HG03039 (cell line): ENCODE measurements around the gene DYRK3.
A peak's percentile ranks its signal among the peaks of the same experiment; 100 is the strongest.
"Not testable (repeated sequence)": the region's sequence is repeated elsewhere in the genome, so short reads cannot be mapped to it uniquely, and the experiment has no call there.

Experiments used
- ATAC-seq: cut with Tn5 transposase; IDR thresholded peaks from one replicate; pipeline ENCODE4 v1.9.1; 2021; ENCODE audit warnings: mild to moderate bottlenecking, moderate library complexity; ENCODE audit not compliant: unreplicated experiment

The DYRK3 gene

DNA sequence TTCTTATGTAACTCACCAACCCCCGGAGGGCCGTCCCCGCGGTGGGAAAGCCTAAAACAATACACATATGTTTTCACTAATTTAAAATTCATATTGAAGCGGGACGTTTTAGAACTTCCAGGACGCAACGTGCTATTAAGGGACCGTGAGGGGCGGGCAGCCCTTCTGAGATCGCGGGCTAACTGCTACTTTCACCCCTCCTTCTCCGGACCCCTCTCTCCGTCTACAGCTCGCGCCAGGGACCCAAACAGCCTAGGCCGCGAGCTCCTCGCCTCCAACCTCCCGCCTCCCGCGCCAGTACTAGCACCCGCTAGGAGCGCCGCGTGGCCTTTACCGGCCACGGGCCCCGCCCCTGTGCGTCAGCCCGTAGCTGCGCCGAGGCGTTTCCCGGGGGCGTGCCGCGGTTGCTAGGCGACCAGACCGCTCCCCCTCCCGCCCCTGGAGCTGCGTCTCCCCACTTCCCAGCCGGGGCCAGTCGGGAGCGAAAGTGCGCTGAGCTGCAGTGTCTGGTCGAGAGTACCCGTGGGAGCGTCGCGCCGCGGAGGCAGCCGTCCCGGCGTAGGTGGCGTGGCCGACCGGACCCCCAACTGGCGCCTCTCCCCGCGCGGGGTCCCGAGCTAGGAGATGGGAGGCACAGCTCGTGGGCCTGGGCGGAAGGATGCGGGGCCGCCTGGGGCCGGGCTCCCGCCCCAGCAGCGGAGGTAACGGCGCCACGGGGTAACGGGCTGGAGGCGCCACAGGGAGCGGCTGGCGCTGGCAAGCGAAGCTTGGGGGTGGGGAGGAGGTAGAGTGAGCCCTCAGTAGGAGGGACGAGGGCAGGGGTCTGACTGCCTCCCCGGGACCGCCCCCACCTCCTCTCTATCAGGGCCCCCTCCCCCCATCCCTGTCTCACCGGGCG, at the start of gene DYRK3:
DYRK3 (plus strand) TSS at position 457 of the 898 bp plus-strand sequence; CDS start at position 625, 168 bp downstream.
- peak; percentile 91 for ATAC-seq

DNA sequence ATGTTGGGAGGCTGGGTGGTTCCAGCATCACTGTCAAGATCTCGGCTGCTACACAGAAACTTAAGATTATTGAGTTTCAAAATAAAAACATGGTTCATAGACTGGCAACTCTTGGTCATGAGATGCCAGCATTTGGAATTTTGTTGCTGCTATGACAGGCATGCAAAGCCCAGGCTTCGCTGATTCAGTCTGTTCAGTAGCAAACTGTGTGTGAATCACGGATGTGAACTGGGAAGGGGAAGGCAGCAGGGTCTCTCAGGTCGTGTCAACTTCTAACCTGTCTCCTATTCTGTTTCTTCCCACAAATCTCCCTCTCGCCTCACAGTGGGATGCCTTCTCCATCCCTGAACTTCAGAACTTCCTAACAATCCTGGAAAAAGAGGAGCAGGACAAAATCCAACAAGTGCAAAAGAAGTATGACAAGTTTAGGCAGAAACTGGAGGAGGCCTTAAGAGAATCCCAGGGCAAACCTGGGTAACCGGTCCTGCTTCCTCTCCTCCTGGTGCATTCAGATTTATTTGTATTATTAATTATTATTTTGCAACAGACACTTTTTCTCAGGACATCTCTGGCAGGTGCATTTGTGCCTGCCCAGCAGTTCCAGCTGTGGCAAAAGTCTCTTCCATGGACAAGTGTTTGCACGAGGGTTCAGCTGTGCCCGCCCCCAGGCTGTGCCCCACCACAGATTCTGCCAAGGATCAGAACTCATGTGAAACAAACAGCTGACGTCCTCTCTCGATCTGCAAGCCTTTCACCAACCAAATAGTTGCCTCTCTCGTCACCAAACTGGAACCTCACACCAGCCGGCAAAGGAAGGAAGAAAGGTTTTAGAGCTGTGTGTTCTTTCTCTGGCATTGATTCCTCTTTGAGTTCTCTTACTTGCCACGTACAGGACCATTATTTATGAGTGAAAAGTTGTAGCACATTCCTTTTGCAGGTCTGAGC, 48.6 kb upstream of the DYRK3 start:
- no peak for ATAC-seq

DNA sequence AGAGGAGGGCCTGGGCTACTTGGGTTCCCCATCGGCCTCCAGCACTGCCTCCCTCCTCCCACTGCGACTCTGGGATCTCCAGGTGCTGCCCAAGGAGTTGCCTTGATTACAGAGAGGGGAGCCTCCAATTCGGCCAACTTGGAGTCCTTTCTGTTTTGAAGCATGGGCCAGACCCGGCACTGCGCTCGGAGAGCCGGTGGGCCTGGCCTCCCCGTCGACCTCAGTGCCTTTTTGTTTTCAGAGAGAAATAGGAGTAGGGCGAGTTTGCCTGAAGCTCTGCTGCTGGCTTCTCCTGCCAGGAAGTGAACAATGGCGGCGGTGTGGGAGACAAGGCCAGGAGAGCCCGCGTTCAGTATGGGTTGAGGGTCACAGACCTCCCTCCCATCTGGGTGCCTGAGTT, 47.4 kb upstream of the DYRK3 start:
- ATAC-seq, result no peak

DNA sequence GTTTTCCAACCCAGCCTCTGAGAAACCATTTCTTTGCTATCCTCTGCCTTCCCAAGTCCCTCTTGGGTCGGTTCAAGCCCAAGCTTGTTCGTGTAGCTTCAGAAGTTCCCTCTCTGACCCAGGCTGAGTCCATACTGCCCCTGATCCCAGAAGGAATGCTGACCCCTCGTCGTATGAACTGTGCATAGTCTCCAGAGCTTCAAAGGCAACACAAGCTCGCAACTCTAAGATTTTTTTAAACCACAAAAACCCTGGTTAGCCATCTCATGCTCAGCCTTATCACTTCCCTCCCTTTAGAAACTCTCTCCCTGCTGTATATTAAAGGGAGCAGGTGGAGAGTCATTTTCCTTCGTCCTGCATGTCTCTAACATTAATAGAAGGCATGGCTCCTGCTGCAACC, 46.8 kb upstream of the DYRK3 start:
- no peak for ATAC-seq

DNA sequence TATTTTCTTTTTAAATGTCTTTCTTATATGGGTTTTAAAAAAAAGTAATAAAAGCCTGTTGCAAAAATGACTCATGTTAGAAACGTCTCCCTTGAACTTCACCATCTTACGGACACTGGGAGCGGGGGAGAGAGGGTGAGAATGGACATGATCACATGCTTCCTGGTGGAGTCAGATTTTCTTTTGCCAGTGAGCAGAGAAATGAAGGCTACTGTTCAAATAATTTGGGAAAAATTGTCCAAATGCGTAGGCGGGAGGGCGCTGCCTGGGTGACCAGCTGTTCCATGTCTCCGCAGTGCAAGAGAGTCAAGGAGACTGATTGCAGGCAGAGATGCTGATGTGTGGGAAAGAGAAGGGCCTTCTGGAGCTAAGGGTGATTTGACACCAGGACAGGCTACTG, 46.1 kb upstream of the DYRK3 start:
- no peak for ATAC-seq

DNA sequence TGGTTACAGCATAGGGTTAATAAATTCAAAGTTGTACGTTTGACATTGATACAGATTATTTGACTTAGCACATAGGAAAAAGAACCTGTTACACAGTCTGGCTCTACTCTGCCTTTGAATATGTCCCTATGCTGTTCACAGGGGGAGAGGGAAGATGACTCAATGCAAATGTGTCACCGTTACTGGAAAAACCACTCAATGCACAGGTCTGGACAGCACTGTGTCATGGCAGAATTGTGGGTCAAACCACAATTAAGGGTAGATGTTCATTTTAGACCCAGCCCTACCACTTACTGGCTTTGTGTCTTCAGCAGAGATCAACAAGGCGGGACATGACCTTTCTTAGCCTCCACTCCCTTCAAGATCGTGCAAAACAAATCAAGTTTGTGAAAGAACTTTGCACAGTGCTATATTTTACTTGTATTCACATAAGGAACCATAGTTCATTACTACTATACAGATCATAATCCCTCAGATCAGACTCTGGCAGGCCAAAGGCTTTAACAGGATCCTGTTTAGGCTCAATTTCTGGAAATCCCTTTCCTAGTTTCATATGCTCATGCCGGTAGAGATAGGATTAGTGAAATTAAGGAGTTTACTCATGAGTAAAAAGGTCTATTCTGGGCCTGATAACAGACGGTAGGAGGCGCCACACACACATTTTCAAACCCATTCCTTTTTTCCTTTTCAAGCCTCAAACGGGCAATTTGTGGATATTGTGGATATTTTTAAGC, 45.1 kb upstream of the DYRK3 start:
- ATAC-seq, result peak; percentile 73

DNA sequence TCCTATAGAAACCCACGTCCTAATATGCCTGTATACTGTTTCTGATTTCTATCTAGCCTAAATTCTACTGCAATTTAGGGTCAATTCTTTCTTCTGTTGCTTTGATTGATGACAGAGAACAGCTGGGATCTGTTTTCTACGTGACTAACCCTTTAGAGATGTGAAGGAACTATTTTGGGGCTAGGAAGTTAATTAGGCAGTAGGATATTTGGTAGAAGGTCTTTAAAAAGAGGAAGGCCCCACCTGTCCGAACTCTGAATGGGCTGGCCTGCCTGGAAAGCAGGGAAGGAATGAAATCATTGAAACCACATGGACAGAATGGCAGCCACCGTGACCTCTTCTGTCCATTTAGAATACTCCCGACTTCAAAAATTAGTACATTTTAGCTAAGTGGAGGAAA, 44.1 kb upstream of the DYRK3 start:
- no peak for ATAC-seq

DNA sequence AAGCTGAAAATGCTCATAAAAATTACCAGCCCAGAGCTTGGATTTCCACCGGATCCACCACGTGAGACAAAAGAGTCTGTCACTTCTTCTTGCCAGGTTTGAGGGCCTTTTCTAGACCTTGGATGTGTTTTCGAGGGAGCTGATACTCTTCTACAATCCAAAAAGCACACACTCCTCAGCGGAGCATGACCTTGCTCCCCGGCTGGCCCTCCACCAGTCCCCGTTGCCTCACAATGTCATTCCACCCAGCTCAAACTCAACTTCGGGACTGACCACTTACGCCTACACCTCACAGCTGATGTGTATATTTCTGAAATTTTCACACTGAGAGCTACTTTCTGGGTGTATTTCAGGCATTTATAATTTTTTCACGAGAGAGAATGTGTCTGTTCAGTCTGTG, 43.6 kb upstream of the DYRK3 start:
- no peak for ATAC-seq

DNA sequence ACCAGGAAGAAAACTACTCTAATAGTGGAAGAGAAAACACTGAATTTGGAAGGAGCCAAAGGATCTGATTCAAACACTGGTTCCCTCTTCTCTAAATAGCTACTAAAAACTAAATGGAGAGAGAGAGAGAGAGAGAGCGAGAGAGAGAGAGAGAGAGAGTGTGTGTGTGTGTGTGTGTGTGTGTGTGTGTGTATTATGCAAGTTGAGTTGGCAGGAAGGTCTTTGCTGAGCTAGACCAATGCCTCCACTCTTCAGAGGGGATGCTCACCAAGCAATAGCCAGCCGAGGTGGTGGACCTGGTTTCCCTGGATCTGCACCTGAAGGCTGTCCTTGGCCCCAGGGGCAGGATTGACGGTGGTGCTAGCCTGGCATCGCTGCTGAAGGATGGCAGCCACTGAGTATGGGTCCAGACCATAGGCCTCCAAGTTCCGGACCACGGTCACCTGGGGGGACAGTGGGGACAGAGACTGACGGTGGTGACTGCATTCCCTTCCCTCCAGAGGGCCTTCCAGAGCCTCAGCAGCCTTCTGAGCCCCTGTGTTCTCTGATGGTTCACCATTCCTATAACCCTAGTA, 41.9 kb upstream of the DYRK3 start:
- ATAC-seq, result no peak

DNA sequence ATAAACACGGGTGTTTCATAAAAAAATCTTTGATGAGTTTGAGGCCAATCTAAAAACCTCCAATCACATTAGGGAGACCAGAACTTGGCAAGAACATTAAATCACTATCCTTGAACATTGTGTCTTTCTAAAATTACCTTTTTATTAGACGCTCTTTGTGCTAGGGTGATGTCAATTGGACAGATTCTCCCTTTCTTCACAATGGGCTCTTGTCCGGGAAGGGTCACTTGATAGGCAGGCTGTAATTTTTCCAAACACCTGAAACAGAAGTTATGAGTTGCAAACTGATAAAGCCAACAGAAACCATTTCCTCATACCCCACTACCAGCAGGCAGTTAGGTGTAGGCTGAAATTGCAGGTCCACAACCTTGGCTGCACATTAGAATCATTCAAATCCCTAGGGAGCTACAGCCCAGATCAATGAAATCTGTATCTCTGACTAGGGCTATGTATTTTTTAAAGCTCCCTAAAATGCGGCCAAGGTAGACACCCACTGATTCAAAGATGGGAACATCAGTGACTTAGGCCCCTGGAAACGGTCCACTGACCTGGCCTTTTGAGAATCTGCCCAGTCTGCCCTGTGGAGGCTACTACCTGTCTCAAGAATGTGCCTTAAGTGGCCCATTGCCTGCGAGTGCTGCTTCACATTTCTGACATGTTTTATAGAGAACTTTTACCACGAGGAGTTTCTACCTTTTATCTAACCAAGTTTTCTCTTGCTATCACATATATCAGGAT, 39.6 kb upstream of the DYRK3 start:
- ATAC-seq, result no peak

DNA sequence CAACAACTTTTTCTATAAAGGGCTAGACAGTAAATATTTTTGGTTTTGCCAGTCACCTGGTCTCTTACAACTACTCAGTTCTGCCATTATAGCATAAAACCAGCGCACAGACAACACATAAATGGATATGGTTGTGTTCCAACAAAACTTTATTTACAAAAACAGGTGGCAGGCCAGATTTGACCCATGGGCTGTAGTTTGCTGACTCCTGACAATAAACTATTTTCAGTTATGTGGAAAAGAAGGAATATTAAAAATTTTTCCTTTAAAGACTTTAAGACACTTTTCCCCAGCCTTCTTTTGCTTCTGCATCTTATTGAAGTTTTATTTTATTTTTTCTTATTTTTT, 39.0 kb upstream of the DYRK3 start:
- no peak for ATAC-seq

DNA sequence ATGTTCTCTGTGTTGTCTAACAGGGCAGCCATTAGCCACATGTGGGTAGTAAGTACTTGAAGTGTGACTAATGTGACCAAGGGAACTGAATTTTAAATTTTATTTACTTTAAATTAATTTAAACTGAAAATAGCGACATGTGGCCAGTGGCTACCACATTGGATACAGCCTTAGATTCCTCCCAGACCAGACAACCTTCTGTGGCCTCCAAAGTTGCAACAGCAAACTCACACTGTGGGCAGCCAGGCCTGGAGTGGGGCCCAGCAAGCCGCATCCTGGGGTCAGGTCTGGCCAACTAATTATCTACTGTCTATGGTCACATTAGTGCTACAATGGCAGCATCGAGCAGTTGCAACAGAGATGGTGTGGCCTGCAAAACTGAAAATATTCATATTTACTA, 34.8 kb upstream of the DYRK3 start:
- ATAC-seq, result no peak

DNA sequence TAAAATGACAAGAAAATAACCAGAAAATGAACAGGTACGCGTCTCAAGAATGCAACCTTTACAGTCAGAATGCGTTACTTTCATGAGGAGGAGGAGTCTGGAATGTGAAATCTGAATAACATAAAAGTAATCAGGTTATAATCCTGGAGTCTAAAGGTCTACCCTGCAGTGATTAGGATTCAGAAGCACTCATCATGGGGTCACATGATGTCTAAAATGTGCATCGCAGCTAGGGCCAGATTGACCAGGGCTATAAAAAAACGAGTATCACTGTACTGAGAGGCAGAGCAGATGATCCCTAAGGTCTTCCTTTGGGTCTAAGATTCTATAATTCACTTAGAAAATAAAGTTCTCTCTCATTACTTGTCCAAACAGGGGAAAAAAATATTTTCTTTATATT, 30.5 kb upstream of the DYRK3 start:
- no peak for ATAC-seq

DNA sequence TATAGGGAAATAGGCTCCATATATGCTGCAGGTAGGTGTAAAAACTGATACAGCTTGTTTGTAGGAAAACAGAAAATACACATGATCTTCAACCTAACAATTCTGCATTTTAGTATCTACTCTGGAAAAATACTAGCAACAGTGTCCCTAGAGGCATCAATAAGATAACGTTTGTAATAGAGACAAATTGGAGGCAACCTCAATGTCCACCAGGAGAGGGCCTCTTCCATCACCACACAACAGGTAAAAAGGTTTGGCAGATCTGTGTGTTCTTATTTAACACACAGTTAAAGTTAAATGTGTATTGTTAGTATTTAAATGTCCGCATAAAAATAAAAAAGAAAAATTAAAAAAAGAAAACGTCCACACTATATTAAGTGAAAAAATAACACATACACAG, 28.5 kb upstream of the DYRK3 start:
- ATAC-seq, result no peak

DNA sequence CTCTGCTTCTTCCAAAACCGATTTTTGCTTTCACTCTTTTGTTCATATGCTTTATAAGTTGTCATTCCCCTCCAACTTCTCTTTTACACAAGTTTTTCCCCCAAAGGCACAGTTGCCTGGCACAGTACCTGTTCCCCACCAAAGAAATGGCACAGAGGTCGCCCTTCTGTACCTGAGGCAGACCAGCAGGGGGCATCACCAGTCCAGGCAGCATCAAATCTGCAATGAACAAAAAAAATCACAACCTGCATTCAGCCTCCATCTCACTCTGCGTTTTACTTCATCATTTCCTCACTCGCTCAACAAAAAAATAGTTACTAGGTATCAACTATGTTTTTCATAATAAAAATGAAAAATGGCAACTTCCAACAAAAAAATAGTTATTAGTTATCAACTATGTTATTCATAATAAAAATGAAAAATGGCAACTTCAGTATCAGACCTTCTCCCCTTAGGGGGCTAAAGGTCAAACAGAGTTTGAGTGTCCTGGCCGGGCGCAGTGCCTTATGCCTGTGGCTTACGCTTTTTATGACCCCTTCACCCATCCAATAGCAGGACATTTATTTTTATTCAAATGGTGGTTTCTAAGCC, 27.1 kb upstream of the DYRK3 start:
- no peak for ATAC-seq

DNA sequence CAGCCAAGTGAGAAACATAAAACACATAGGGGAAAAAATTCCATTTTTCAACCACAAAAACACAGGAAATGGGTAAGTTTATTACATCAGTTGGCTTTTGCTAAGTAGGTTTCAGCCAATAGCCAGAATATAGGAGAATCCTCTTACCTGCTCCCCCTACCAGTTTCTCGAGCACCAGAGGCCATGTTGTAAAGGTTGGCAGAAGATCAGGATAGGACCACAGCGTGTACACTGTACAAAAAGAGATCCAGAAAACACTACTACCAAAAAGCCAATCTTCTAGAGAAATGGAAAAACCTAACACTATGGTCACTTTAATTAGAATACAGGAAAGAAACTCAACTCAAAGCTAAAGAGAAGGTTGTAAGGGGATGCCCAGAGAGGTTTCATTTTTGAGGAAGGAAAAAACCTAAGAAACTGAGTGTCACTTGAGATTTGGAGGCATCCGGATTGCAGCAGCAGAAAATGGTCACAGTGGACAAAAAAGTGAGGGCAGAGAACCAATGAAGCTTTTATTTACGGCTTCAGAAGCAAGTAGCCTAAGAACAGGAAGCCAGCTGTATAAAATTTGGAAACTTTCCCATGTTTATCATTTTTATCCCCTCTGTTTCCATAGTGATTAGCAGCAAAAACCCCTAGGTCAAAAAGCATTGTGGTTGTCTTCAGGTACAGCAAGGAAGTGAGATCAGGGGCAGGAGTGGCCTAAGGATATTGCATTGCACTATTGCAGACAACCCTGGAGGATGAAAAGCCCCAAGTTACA, 25.9 kb upstream of the DYRK3 start:
- no peak for ATAC-seq

DNA sequence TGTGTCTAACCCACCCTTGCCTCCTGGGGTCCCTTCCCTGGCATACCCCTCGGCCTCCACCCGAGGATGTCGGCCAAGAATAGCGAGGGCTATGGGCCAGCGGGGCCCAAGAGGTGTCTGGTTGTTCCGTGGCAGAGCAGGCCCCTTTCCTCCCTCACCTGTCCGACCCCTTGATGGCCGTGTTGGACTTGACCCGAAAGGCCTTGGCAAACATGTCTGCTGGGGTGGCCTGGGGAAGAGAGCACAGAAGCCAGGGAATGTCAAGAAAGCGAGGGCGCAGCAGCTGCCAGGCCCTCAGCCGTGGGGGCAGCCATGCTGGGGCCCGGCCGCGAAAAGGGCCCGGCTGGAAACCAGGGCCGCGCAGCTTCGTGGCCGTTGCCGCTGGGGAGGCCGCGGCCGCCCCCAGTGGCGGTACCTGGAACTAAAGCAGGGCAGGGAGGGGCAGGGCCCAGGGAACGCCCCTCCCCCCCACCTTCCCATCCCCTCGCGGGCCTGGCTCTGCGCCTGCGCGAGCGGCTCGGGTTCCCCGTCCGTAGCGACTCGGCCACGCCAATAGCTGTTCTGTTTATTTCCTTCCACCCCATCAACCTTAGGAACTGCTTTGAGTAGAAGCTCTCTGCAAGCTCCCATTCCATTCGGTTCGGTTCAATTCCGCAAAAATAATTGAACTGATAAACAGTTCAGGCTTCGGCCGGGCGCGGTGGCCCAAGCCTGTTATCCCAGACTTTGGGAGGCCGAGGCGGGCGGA, 23.0 kb upstream of the DYRK3 start, which contains the start of gene EIF2D:
EIF2D (minus strand) TSS at position 337 of the 748 bp plus-strand sequence; CDS start at position 214, 123 bp downstream.
- ATAC-seq, result peak; percentile 83

DNA sequence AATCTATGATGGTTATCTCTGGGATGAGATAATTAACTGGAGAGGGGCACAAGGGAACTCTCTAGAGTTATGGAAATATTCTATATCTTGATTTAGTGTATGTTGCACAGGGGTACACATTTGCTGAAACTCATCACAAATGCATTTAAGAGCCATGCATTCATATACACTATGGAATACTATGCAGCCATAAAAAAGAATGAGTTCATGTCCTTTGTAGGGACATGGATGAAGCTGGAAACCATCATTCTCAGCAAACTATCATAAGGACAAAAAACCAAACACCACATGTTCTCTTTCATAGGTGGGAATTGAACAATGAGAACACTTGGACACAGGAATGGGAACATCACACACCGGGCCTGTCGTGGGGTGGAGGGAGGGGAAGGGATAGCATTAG, 8.9 kb upstream of the DYRK3 start:
- ATAC-seq, result not testable (repeated sequence)
